K562 (cell line): ENCODE data around the gene PARD6B. TPM values are rescaled to one million over a fixed set of nuclear protein-coding genes. Genes with fewer than 3 reads are reported as not detected.
A peak's percentile ranks its signal among the peaks of the same experiment; 100 is the strongest.

Source experiments
- ATAC-seq: fragments of 200-7000 bp; cut with Tn5 transposase; 3 replicates; pipeline ENCODE4 v1.9.1; 2020; ENCODE audit warnings: moderate library complexity
- BruUV-seq: library from RNA; stranded (reverse); fragments of 400-500 nt; replicated peaks from 2 replicates; lab custom pipeline; 2021; lab: Mats Ljungman, UMichigan
- CTCF ChIA-PET: fragments of 300-600 bp; formaldehyde crosslinking; extraction: SDS; loops from one replicate; lab custom pipeline; 2021; ENCODE audit warnings: low intra/inter-chr PET ratio; lab: Yijun Ruan, JAX
- POLR2A ChIA-PET: fragments of 300-600, 350-650 bp; sonication (Branson Sonifier 250); formaldehyde crosslinking; extraction: SDS; loops from one replicate; lab custom pipeline; 2021; ENCODE audit warnings: antibody characterized with exemption, inconsistent platforms; lab: Yijun Ruan, JAX
- DNase-seq, 4 experiments: peaks; one replicate each; pipeline versions ENCODE4 v3.0.0 to v3.0.0-alpha.2; 2011 to 2018; ENCODE audit warnings: low spot score in 3 of 4, mixed read lengths in 3 of 4; ENCODE audit errors: extremely low read depth in 1 of 4
- FAIRE-seq: peaks from 2 replicates; lab custom pipeline; 2011; peaks lifted over from hg19 to GRCh38; lab: Jason Lieb, UNC
- H2AFZ ChIP-seq: 2 replicates; pipeline ENCODE4 v1.6.0; 2011; ENCODE audit warnings: low read depth, low read length, control low read depth, inconsistent platforms
- H3K27ac ChIP-seq: fragments of 200-600 bp; 3 replicates; pipeline ENCODE4 v1.8.0; 2011; ENCODE audit warnings: low read depth, mild to moderate bottlenecking, control low read depth, inconsistent platforms, low read length, moderate library complexity, mixed read lengths; ENCODE audit errors: extremely low read depth
- H3K27me3 ChIP-seq, 2 experiments: fragments of 300-600 bp in 1 of 2; 2 replicates in 1 of 2; 3 replicates in 1 of 2; pipeline versions ENCODE4 v1.6.0 to v1.8.0; 2011; ENCODE audit warnings: inconsistent platforms in 2 of 2, low read length in 2 of 2, mild to moderate bottlenecking in 1 of 2, mixed read lengths in 1 of 2, moderate library complexity in 1 of 2; ENCODE audit not compliant: control insufficient read depth in 2 of 2, insufficient read depth in 2 of 2
- H3K36me3 ChIP-seq: fragments of 300-600 bp; 3 replicates; pipeline ENCODE4 v1.8.0; 2011; ENCODE audit warnings: mild to moderate bottlenecking, low read length, inconsistent platforms; ENCODE audit not compliant: control insufficient read depth, insufficient read depth
- H3K4me1 ChIP-seq, 2 experiments: fragments of 200-600 bp in 1 of 2; replicated peaks in 1 of 2; 2 replicates in 1 of 2; 3 replicates in 1 of 2; pipeline versions ENCODE4 v1.5.1 to v1.8.0; 2011; ENCODE audit warnings: inconsistent platforms in 2 of 2, low read length in 2 of 2, mild to moderate bottlenecking in 1 of 2, mixed read lengths in 1 of 2, moderate library complexity in 1 of 2; ENCODE audit not compliant: control insufficient read depth in 2 of 2, insufficient read depth in 2 of 2
- H3K4me2 ChIP-seq: 2 replicates; pipeline ENCODE4 v1.6.1; 2011; ENCODE audit warnings: low read length, control low read depth, inconsistent platforms, mixed read lengths; ENCODE audit not compliant: insufficient read depth
- H3K4me3 ChIP-seq: fragments of 200-600 bp; sonication (generic), shearing (Covaris generic); 2 replicates; pipeline ENCODE4 v1.5.1; 2016; ENCODE audit warnings: control low read depth, inconsistent platforms
- H3K79me2 ChIP-seq: fragments of 200-600 bp; 3 replicates; pipeline ENCODE4 v1.8.0; 2011; ENCODE audit warnings: low read length, inconsistent platforms; ENCODE audit not compliant: control insufficient read depth, insufficient read depth
- H3K9ac ChIP-seq, 2 experiments: 2 replicates each; pipeline versions ENCODE4 v1.6.0 to v1.6.1; 2011; ENCODE audit warnings: low read depth in 2 of 2, low read length in 2 of 2, control low read depth in 1 of 2, inconsistent platforms in 1 of 2, mild to moderate bottlenecking in 1 of 2, mixed read lengths in 1 of 2; ENCODE audit not compliant: insufficient read depth in 1 of 2
- H3K9me1 ChIP-seq: one replicate; pipeline ENCODE4 v1.6.0; 2011; ENCODE audit warnings: inconsistent platforms, mild to moderate bottlenecking, low read length, moderate library complexity; ENCODE audit not compliant: control insufficient read depth, insufficient read depth
- H3K9me3 ChIP-seq: replicated peaks from 2 replicates; pipeline ENCODE4 v1.5.1; 2011; ENCODE audit warnings: low read depth, low read length, inconsistent platforms; ENCODE audit not compliant: control insufficient read depth, insufficient read depth
- H4K20me1 ChIP-seq: replicated peaks from 2 replicates; pipeline ENCODE4 v1.6.1; 2011; ENCODE audit warnings: low read length, inconsistent platforms, mixed read lengths; ENCODE audit not compliant: control insufficient read depth, insufficient read depth
- RBM17 ChIP-seq: fragments of 200-400 bp; formaldehyde crosslinking; IDR thresholded peaks from 2 replicates; pipeline ENCODE4 v1.6.1; 2017; ENCODE audit warnings: low read depth, mild to moderate bottlenecking, low read length, borderline replicate concordance
- ZBTB11 ChIP-seq, 3 experiments: fragments of 200-800 bp in 1 of 3; fragments of 250-450 bp in 1 of 3; fragments of 450-650 bp in 1 of 3; sonication (Bioruptor Pico) in 1 of 3; sonication (Bioruptor generic) in 1 of 3; formaldehyde crosslinking in 1 of 3; IDR thresholded peaks; 2 replicates each; pipeline versions ENCODE4 v1.6.1 to v1.8.0; 2016 to 2022; ENCODE audit warnings: mild to moderate bottlenecking in 2 of 3, missing genetic modification characterization in 2 of 3, missing compliant biosample characterization in 1 of 3, moderate library complexity in 1 of 3
- WGBS: fragments of 100-300 bp; shearing (Covaris generic); methylation state at CpG from one replicate; pipeline ENCODE4 v1.1.6; 2016; ENCODE audit warnings: low coverage, mixed read lengths; ENCODE audit not compliant: insufficient coverage; ENCODE audit errors: missing lambda C conversion rate; 5-methylcytosine and 5-hydroxymethylcytosine counted together
- in situ Hi-C: fragments of 300-500 bp; cut with MboI; formaldehyde crosslinking; loops from 4 replicates; pipeline ENCODE4 v1.15.0; 2018; ENCODE audit warnings: inconsistent platforms, mixed read lengths
- intact Hi-C: fragments of 100-400 bp; cut with micrococcal nuclease; formaldehyde crosslinking; loops from 2 replicates; pipeline ENCODE4 v1.14.2; 2022
- polyA plus RNA-seq, 8 experiments: library from polyadenylated mRNA; depleted of rRNA in 4 of 8; stranded (reverse) in 5 of 8; unstranded in 3 of 8; fragments of >200 nt; fragmentation: Nextera tagmentation in 2 of 8; fragmentation: Illumina TruSeq in 1 of 8; extraction: Ambion mirVana in 2 of 8; extraction: Trizol in 1 of 8; gene quantifications; 2 replicates each; pipeline versions ENCODE4 v1.2.1 to v1.2.3, GENCODE V29; 2011 to 2014; ENCODE audit warnings: inconsistent platforms in 1 of 8, missing spikeins in 1 of 8
- total RNA-seq, 7 experiments: library from RNA; depleted of rRNA in 6 of 7; stranded (reverse); fragments of >200 nt in 6 of 7; fragmentation: Illumina TruSeq in 2 of 7; extraction: Trizol in 2 of 7; gene quantifications; 2 replicates each; pipeline versions ENCODE4 v1.2.1 to v1.2.3, GENCODE V29; 2011 to 2021; ENCODE audit warnings: low replicate concordance in 1 of 7

The PARD6B gene
- total and polyA plus RNA-seq, 9 of the 15 experiments (the other 6 are each of a cell fraction or from before 2014, with no cell fraction given), result 1.7 to 12.3 (median 5.5) TPM

GRCh38 chr20:50805349-50805684 is 73.9 kb downstream of the PARD6B start:
- DNase-seq (no peak), ATAC-seq (no peak), FAIRE-seq (no peak)
- H3K79me2 ChIP-seq, result no peaks in the 10 kb centered on the region
- in situ Hi-C loops (no loop called here), intact Hi-C loops (no loop called here)
- H3K9me3 ChIP-seq, result no peaks in the 10 kb centered on the region
- peaks cover 0 to 8% of the 10 kb centered on the region in 2 experiments; a peak in 3 of 5 replicates for H3K4me1 ChIP-seq
- WGBS, result 13% methylated on average over 1 of the region's 1 CpG
- H3K4me3 ChIP-seq, result no peak overlapping the region
- no peaks in the 10 kb centered on the region; the same call in 1 of the 2 replicates for H4K20me1 ChIP-seq
- H2AFZ ChIP-seq, result no peak overlapping the region
- BruUV-seq, result no TSS peak
- no peaks in the 10 kb centered on the region for H3K9me1 ChIP-seq
- TF ChIP-seq RBM17 (no peak), ZBTB11 (CRISPR knock-in tag; IDR thresholded peaks at IDR 0.05) (peak in 1 of 3 experiments; percentile 58; a peak in 2 of 6 replicates)
- peaks cover 6 to 13% of the 10 kb centered on the region in 2 experiments; a peak in 3 of 5 replicates for H3K27me3 ChIP-seq
- ChIA-PET POLR2A (interaction anchor here (1.1 kb wide), 1 partner anchor 10 kb away, joined by 3 read pairs; no protein-coding TSS in a partner anchor), CTCF (no interaction called here)
- H3K4me2 ChIP-seq, result no peak overlapping the region
- no peak overlapping the region for H3K9ac ChIP-seq
- no peak overlapping the region for H3K27ac ChIP-seq
- H3K36me3 ChIP-seq, result no peaks in the 10 kb centered on the region
